Cardiac fibroblast (primary cell): Measurements from ENCODE around the gene PREX1.

Source experiments
- DNase-seq, 2 donors: peaks; one replicate each; pipeline versions ENCODE4 v3.0.0 to v3.0.0-alpha.2; 2010; ENCODE audit warnings: low read depth in 2 of 2
- H3K4me3 ChIP-seq, 2 donors: replicated peaks in 1 of 2; 1 replicate in 1 of 2; 2 replicates in 1 of 2; pipeline ENCODE4 v1.5.1; 2011; ENCODE audit warnings: low read depth in 2 of 2, low read length in 2 of 2, mild to moderate bottlenecking in 2 of 2, moderate library complexity in 1 of 2
- CTCF ChIP-seq: IDR thresholded peaks from one replicate; pipeline ENCODE4 v1.5.1; 2011; ENCODE audit warnings: low read depth, mild to moderate bottlenecking, low read length, inconsistent platforms

Gene PREX1

GRCh38 chr20:48805286-48805685 lies 22.5 kb downstream of the PREX1 start:
- TF ChIP-seq CTCF, result no peak
- DNase-seq, result no peak
- no peak overlapping the region for H3K4me3 ChIP-seq

GRCh38 chr20:48804300-48804980 lies 23.4 kb downstream of the PREX1 start:
- DNase-seq, result no peak
- TF ChIP-seq CTCF, result no peak

GRCh38 chr20:48803176-48804053 lies 24.4 kb downstream of the PREX1 start:
- TF ChIP-seq CTCF, result no peak
- DNase-seq, result no peak

More at GRCh38 chr20:48804300-48804980, 23.4 kb downstream of the PREX1 start:
- no peak overlapping the region for H3K4me3 ChIP-seq

DNA sequence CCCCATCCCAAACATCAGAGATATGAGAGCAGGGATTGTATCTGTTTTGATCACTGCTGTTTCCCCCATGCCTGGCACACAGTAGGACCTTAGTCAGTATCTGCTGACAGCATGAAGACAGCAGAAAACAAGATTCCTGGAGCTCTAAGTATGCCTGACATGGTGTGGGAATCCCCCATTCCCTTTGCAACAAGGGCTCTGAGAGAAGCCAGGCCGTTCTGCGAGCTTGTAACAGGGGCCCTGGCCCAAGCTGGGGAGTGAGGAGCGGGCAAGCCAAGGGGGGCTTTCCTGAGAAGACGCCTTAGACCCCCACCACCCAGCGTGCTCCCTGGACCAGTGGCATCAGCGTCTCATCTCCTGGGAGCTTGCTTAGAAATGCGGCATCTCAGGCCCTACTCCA lies 25.2 kb downstream of the PREX1 start:
- no peak for DNase-seq
- TF ChIP-seq CTCF, result no peak
- H3K4me3 ChIP-seq, result no peak overlapping the region

More at GRCh38 chr20:48803176-48804053, 24.4 kb downstream of the PREX1 start:
- no peak overlapping the region for H3K4me3 ChIP-seq

DNA sequence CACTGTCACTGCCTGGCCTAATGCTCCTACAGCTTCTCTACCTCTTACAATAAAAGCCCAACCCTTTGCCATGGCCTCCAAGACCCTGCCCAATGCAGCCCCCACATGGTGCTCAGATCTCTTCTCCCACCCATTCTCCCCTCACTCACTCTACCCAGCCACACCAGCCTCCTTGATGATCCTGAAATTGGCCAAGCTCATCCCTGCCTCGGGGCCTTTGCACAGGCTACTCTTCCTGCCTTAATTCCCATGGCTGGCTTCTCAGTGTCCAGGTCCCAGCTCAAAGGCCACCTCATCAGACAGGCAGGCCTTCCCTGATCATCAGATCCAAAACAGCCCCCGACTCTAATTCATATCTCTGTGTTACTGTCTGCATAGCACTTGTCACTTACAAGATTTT lies 25.6 kb downstream of the PREX1 start:
- DNase-seq, result no peak
- no peak for TF ChIP-seq CTCF
- no peak overlapping the region for H3K4me3 ChIP-seq

DNA sequence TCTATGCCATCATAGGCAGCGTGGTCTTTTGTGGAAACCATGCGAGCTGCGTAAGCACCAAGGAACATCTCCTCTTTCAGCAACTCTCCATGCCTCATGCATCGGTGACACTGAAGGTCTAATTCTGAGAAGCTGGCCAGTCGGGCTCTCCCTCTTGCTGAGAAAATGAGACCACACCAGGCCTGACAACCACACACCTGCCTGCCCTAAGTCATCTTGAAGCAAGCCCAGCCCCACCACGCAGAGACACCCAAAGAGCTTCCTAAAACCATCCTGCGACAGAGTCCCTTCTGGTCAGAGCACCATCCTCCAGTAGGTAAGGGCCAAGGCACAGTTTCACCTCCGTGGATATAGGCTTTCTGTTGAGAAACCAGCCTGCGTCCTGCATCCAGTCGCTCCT lies 26.6 kb downstream of the PREX1 start:
- DNase-seq, result no peak
- TF ChIP-seq CTCF, result no peak
- no peak overlapping the region for H3K4me3 ChIP-seq
